Measurements from ENCODE around the gene PA2G4. TPM values are rescaled to one million over a fixed set of nuclear protein-coding genes. Genes with fewer than 3 reads are reported as not detected.

The PA2G4 gene
- total RNA-seq, 2 experiments from 2014 or later, result 51.0 to 61.0 TPM

DNA sequence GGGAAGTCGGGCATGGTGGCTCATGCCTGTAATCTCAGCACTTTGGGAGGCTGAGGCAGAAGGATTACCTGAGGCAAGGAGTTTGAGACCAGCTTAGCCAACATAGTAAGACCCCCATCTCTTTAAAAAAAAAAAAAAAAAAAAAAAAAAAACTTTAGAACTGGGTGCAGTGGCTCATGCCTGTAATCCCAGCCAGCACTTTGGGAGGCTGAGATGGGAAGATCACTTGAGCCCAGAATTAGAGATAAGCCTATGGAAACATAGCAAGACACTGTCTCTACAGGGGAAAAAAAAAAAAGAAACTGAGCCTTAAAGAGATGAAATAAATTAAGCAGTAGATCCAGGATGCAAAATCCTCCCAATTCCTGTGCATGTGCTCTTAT lies 1.7 kb upstream of the PA2G4 start:
- no peaks in the 10 kb centered on the region for H3K9me3 Mint-ChIP-seq
- no peak for DNase-seq
- ATAC-seq (ENCODE audit: poor library complexity), result no peak
- H3K4me3 ChIP-seq (ENCODE audit: low read length), result peak overlapping the region; percentile 90
- H3K9me3 ChIP-seq (ENCODE audit: control insufficient read depth in 1 of 2, insufficient read depth in 1 of 2, low read length in 2 of 2), result no peaks in the 10 kb centered on the region
- peak overlapping the region; percentile 93 for H3K4me3 Mint-ChIP-seq
- POLR2A ChIA-PET, result interaction anchor here (0.7 to 6.3 kb wide), 23 partner anchors 15 to 543 kb away, joined by 3 to 233 read pairs (median 10); partner anchors contain the start of genes BAZ2A, DNAJC14, ERBB3 and ESYT1
- no peaks in the 10 kb centered on the region for H3K27me3 Mint-ChIP-seq
- H3K27ac Mint-ChIP-seq, result peak overlapping the region; percentile 100
- H3K36me3 ChIP-seq (ENCODE audit: insufficient read depth, low read length), result peaks cover 14% of the 10 kb centered on the region
- H3K4me1 ChIP-seq (ENCODE audit: insufficient read depth, low read length), result peaks cover 48% of the 10 kb centered on the region
- H3K27ac ChIP-seq (ENCODE audit: low read depth in 1 of 2, low read length in 2 of 2), result peak overlapping the region; percentile 76 to 95
- peaks cover 67% of the 10 kb centered on the region for H3K4me1 Mint-ChIP-seq (ENCODE audit: low read depth)
- intact Hi-C loops (cut with DNase I, micrococcal nuclease), result loop anchor here (1.0 to 10.0 kb wide), 4 partner anchors 23 to 368 kb away; partner anchors contain the start of gene DNAJC14 (in 1 of the 2)
- peaks cover 34% of the 10 kb centered on the region for H3K36me3 Mint-ChIP-seq (ENCODE audit: low read depth)
- no peaks in the 10 kb centered on the region for H3K27me3 ChIP-seq (ENCODE audit: control insufficient read depth in 1 of 2, insufficient read depth in 2 of 2, low read length in 2 of 2)
- TF ChIP-seq, protein P1, sequence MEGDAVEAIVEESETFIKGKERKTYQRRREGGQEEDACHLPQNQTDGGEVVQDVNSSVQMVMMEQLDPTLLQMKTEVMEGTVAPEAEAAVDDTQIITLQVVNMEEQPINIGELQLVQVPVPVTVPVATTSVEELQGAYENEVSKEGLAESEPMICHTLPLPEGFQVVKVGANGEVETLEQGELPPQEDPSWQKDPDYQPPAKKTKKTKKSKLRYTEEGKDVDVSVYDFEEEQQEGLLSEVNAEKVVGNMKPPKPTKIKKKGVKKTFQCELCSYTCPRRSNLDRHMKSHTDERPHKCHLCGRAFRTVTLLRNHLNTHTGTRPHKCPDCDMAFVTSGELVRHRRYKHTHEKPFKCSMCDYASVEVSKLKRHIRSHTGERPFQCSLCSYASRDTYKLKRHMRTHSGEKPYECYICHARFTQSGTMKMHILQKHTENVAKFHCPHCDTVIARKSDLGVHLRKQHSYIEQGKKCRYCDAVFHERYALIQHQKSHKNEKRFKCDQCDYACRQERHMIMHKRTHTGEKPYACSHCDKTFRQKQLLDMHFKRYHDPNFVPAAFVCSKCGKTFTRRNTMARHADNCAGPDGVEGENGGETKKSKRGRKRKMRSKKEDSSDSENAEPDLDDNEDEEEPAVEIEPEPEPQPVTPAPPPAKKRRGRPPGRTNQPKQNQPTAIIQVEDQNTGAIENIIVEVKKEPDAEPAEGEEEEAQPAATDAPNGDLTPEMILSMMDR (IDR thresholded peaks at IDR 0.05), result no peak
- CTCF ChIA-PET, result interaction anchor here (0.7 to 4.9 kb wide), 8 partner anchors 11 to 365 kb away, joined by 3 to 32 read pairs (median 7); partner anchors contain the start of genes ERBB3, SMARCC2 and ZC3H10

DNA sequence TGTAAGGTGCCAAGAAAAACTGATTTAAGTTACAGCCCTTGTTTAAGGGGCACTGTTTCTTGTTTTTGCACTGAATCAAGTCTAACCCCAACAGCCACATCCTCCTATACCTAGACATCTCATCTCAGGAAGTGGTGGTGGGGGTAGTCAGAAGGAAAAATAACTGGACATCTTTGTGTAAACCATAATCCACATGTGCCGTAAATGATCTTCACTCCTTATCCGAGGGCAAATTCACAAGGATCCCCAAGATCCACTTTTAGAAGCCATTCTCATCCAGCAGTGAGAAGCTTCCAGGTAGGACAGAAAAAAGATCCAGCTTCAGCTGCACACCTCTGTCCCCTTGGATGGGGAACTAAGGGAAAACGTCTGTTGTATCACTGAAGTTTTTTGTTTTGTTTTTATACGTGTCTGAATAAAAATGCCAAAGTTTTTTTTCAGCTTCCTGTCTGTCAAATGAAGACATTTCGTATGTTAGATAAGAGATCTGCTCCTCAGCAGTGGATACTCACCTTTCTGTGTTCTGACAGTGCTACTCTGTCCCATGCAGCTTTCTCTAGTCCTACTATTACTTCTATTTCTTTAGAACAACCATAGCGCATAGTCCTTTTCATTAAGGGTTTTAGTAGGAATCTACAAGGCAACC lies 1.2 kb upstream of the PA2G4 start:
- CTCF ChIA-PET, result interaction anchor here (0.8 to 4.9 kb wide), 10 partner anchors 12 to 361 kb away, joined by 3 to 32 read pairs (median 4); partner anchors contain the start of genes ERBB3, SMARCC2 and ZC3H10
- Histone ChIP-seq H3K4me3 (ENCODE audit: low read length) (peak overlapping the region; percentile 90), H3K36me3 (ENCODE audit: insufficient read depth, low read length) (peaks cover 19% of the 10 kb centered on the region), H3K27me3 (ENCODE audit: control insufficient read depth in 1 of 2, insufficient read depth in 2 of 2, low read length in 2 of 2) (no peaks in the 10 kb centered on the region), H3K4me1 (ENCODE audit: insufficient read depth, low read length) (peaks cover 48% of the 10 kb centered on the region), H3K9me3 (ENCODE audit: control insufficient read depth in 1 of 2, insufficient read depth in 1 of 2, low read length in 2 of 2) (no peaks in the 10 kb centered on the region), H3K27ac (ENCODE audit: low read depth in 1 of 2, low read length in 2 of 2) (peak overlapping the region; percentile 63 to 95)
- POLR2A ChIA-PET, result interaction anchor here (0.7 to 6.3 kb wide), 33 partner anchors 14 to 542 kb away, joined by 3 to 233 read pairs (median 6); partner anchors contain the start of genes BAZ2A, DNAJC14, ERBB3 and ESYT1
- DNase-seq, result peak in 4 of 14 experiments; percentile 19 to 70 (median 64)
- peak; percentile 34 for ATAC-seq (ENCODE audit: poor library complexity)
- TF ChIP-seq, protein P1 (IDR thresholded peaks at IDR 0.05), result no peak
- Mint-ChIP-seq H3K4me1 (ENCODE audit: low read depth) (peaks cover 67% of the 10 kb centered on the region), H3K4me3 (peak overlapping the region; percentile 93), H3K27me3 (no peaks in the 10 kb centered on the region), H3K36me3 (ENCODE audit: low read depth) (peaks cover 40% of the 10 kb centered on the region), H3K9me3 (no peaks in the 10 kb centered on the region), H3K27ac (peak overlapping the region; percentile 100)
- intact Hi-C loops (cut with DNase I, micrococcal nuclease), result loop anchor here (1.0 to 10.0 kb wide), 4 partner anchors 24 to 368 kb away; partner anchors contain the start of gene DNAJC14 (in 1 of the 2)

DNA sequence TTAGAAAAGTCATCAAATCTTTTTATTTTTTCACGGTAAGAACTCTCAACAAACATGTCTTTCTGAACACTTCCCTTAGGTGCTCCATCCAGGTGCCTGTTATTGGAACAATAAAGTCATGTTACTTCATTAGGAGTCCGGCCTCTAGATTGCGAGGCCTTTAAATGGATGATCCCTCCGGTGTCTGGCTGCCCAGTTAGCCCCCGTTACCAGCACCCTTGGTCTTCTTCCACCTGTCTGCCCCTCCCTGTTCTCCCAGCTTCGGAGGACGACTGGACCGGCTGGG lies 593 bp upstream of the PA2G4 start:
- Mint-ChIP-seq H3K27me3 (no peaks in the 10 kb centered on the region), H3K4me3 (peak overlapping the region; percentile 93), H3K27ac (peak overlapping the region; percentile 100), H3K9me3 (no peaks in the 10 kb centered on the region), H3K36me3 (ENCODE audit: low read depth) (peaks cover 45% of the 10 kb centered on the region), H3K4me1 (ENCODE audit: low read depth) (peaks cover 67% of the 10 kb centered on the region)
- peak overlapping the region; percentile 90 for H3K4me3 ChIP-seq (ENCODE audit: low read length)
- H3K4me1 ChIP-seq (ENCODE audit: insufficient read depth, low read length), result peaks cover 48% of the 10 kb centered on the region
- H3K9me3 ChIP-seq (ENCODE audit: control insufficient read depth in 1 of 2, insufficient read depth in 1 of 2, low read length in 2 of 2), result no peaks in the 10 kb centered on the region
- ATAC-seq (ENCODE audit: poor library complexity) (peak; percentile 4), DNase-seq (no peak)
- H3K27ac ChIP-seq (ENCODE audit: low read depth in 1 of 2, low read length in 2 of 2), result peak overlapping the region; percentile 63 to 95
- intact Hi-C loops (cut with DNase I, micrococcal nuclease), result loop anchor here (1.0 to 10.0 kb wide), 8 partner anchors 13 to 369 kb away; partner anchors contain the start of genes DNAJC14 (in 2 of the 2) and RPL41 (in 2 of the 2)
- POLR2A ChIA-PET, result interaction anchor here (0.8 to 6.3 kb wide), 48 partner anchors 9 to 584 kb away, joined by 3 to 233 read pairs (median 5); partner anchors contain the start of genes ANKRD52, BAZ2A, CNPY2 and CS
- H3K36me3 ChIP-seq (ENCODE audit: insufficient read depth, low read length), result peaks cover 25% of the 10 kb centered on the region
- CTCF ChIA-PET, result interaction anchor here (0.8 to 4.9 kb wide), 13 partner anchors 12 to 365 kb away, joined by 3 to 32 read pairs (median 4); partner anchors contain the start of genes ERBB3, MYL6B, SMARCC2 and ZC3H10
- H3K27me3 ChIP-seq (ENCODE audit: control insufficient read depth in 1 of 2, insufficient read depth in 2 of 2, low read length in 2 of 2), result no peaks in the 10 kb centered on the region
- TF ChIP-seq, protein P1 (IDR thresholded peaks at IDR 0.05), result no peak
